GM23338 (cell line): ENCODE data around the gene ANKRD31. TPM values are rescaled to one million over a fixed set of nuclear protein-coding genes. Genes with fewer than 3 reads are reported as not detected.
"Not testable (repeated sequence)": the region's sequence is repeated elsewhere in the genome, so short reads cannot be mapped to it uniquely, and the experiment has no call there.

Experiments
- ATAC-seq: fragments of 200-7000 bp; cut with Tn5 transposase; 3 replicates; pipeline ENCODE4 v1.9.1; 2020
- DNase-seq: peaks from one replicate; pipeline ENCODE4 v3.0.0-alpha.2; 2015; ENCODE audit warnings: low spot score
- H2AFZ ChIP-seq: fragments of 200-600 bp; sonication (generic); 2 replicates; pipeline ENCODE4 v1.8.0; 2016; ENCODE audit warnings: antibody characterized with exemption, mild to moderate bottlenecking, moderate library complexity
- H3F3A ChIP-seq: fragments of 200-600 bp; sonication (generic); replicated peaks from 2 replicates; pipeline ENCODE4 v1.8.0; 2017; ENCODE audit warnings: antibody characterized with exemption, mixed run types, low read depth
- H3K27ac ChIP-seq: fragments of 200-600 bp; sonication (generic); 2 replicates; pipeline ENCODE4 v1.6.1; 2016; ENCODE audit warnings: low read depth
- H3K27me3 ChIP-seq: fragments of 200-600 bp; sonication (generic); 2 replicates; pipeline ENCODE4 v1.8.0; 2016; ENCODE audit warnings: mild to moderate bottlenecking, mixed run types, moderate library complexity; ENCODE audit not compliant: insufficient read depth
- H3K36me3 ChIP-seq: fragments of 200-600 bp; sonication (generic); 2 replicates; pipeline ENCODE4 v1.8.0; 2016; ENCODE audit warnings: mild to moderate bottlenecking; ENCODE audit not compliant: insufficient read depth
- H3K4me1 ChIP-seq: fragments of 200-600 bp; sonication (generic); 2 replicates; pipeline ENCODE4 v1.8.0; 2016; ENCODE audit warnings: mild to moderate bottlenecking, moderate library complexity; ENCODE audit not compliant: insufficient read depth
- H3K4me2 ChIP-seq: fragments of 200-600 bp; sonication (generic); 2 replicates; pipeline ENCODE4 v1.7.1; 2017; ENCODE audit warnings: mixed run types
- H3K4me3 ChIP-seq: fragments of 200-600 bp; sonication (generic); 2 replicates; pipeline ENCODE4 v1.6.1; 2016; ENCODE audit warnings: mixed run types
- H3K79me2 ChIP-seq: fragments of 200-600 bp; sonication (generic); replicated peaks from 2 replicates; pipeline ENCODE4 v1.8.0; 2017; ENCODE audit warnings: mild to moderate bottlenecking; ENCODE audit not compliant: insufficient read depth
- H3K9me2 ChIP-seq: fragments of 200-600 bp; sonication (generic); 2 replicates; pipeline ENCODE4 v1.8.0; 2017; ENCODE audit not compliant: insufficient read depth
- H4K20me1 ChIP-seq: fragments of 200-600 bp; sonication (generic); replicated peaks from 2 replicates; pipeline ENCODE4 v1.8.0; 2017; ENCODE audit warnings: mild to moderate bottlenecking; ENCODE audit not compliant: insufficient read depth
- H3K27ac Mint-ChIP-seq: 2 replicates; pipeline ENCODE4 v1.8.0; 2020; ENCODE audit warnings: inconsistent platforms, mild to moderate bottlenecking, moderate library complexity, mixed read lengths
- H3K27me3 Mint-ChIP-seq: 3 replicates; pipeline ENCODE4 v1.8.0; 2022; ENCODE audit warnings: low read depth, mild to moderate bottlenecking, moderate library complexity, mixed read lengths, inconsistent platforms; ENCODE audit not compliant: insufficient read depth, poor library complexity
- H3K36me3 Mint-ChIP-seq: 3 replicates; pipeline ENCODE4 v1.8.0; 2021; ENCODE audit warnings: low read depth, mild to moderate bottlenecking, inconsistent platforms, moderate library complexity, mixed read lengths
- H3K4me1 Mint-ChIP-seq: 3 replicates; pipeline ENCODE4 v1.8.0; 2020; ENCODE audit warnings: mild to moderate bottlenecking, inconsistent platforms, mixed read lengths
- H3K4me3 Mint-ChIP-seq: 3 replicates; pipeline ENCODE4 v1.8.0; 2021; ENCODE audit warnings: moderate library complexity, mild to moderate bottlenecking, inconsistent platforms, mixed read lengths
- H3K9me3 Mint-ChIP-seq: 3 replicates; pipeline ENCODE4 v1.8.0; 2020; ENCODE audit warnings: moderate library complexity, mild to moderate bottlenecking, inconsistent platforms, mixed read lengths
- EZH2phosphoT487 ChIP-seq: fragments of 200-600 bp; sonication (generic); IDR thresholded peaks from one replicate; pipeline ENCODE4 v1.8.1; 2018; ENCODE audit warnings: antibody characterized with exemption; ENCODE audit not compliant: unreplicated experiment
- JUNB ChIP-seq: IDR thresholded peaks from one replicate; pipeline ENCODE4 v1.6.1; 2016; ENCODE audit warnings: antibody characterized with exemption; ENCODE audit not compliant: unreplicated experiment
- POLR2AphosphoS5 ChIP-seq: IDR thresholded peaks from 2 replicates; pipeline ENCODE4 v1.6.1; 2016; ENCODE audit warnings: antibody characterized with exemption, low read depth
- STAT1 ChIP-seq: IDR thresholded peaks from one replicate; pipeline ENCODE4 v1.6.1; 2016; ENCODE audit warnings: antibody characterized with exemption; ENCODE audit not compliant: unreplicated experiment
- polyA plus RNA-seq: library from polyadenylated mRNA; unstranded; fragments of >200 nt; fragmentation: Nextera tagmentation; extraction: Ambion mirVana; gene quantifications from 2 replicates; pipeline ENCODE4 v1.2.1, GENCODE V29; 2016
- total RNA-seq: library from RNA; depleted of rRNA; stranded (reverse); fragments of >200 nt; shearing (Covaris generic); gene quantifications from 2 replicates; pipeline ENCODE4 v1.2.3, GENCODE V29; 2014
- TF ChIP-seq, protein P1 (sequence below), 2 experiments: fragments of 200-600 bp in 1 of 2; sonication (generic) in 1 of 2; conservative IDR thresholded peaks; 2 replicates each; pipeline versions ENCODE4 v1.5.1 to v1.6.1; 2016 to 2017; ENCODE audit warnings: antibody characterized with exemption in 2 of 2, low read depth in 2 of 2, mild to moderate bottlenecking in 2 of 2, moderate library complexity in 1 of 2
- TF ChIP-seq, protein P2 (sequence below): IDR thresholded peaks from 2 replicates; pipeline ENCODE4 v1.6.1; 2016; ENCODE audit warnings: antibody characterized with exemption
- TF ChIP-seq, protein P3 (sequence below): IDR thresholded peaks from one replicate; pipeline ENCODE4 v1.6.1; 2018; ENCODE audit warnings: antibody characterized with exemption; ENCODE audit not compliant: unreplicated experiment

The ANKRD31 gene
- total and polyA plus RNA-seq, 2 experiments from 2014 or later: 0.18 to 0.59 TPM

DNA sequence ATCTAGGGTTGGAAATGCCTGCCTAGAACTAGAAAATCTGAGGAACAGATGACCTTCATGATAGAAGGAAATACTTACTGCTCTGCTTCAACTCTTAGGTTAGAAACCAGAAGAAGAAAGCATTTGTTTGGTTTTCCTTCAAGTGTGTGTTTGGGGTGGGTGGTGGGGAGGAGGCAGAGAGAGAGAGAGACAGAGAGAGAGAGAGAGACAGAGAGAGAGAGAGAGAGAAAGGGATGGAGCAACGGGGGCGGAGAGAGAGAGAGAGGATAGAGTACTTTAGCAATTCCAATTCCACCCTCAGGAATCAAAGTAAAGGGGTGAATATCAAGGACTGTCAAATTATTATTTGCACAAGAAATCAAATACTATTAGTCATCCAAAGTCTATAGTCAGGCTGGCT, 155.2 kb downstream of the ANKRD31 start:
- H3K36me3 Mint-ChIP-seq: no peaks in the 10 kb centered on the region
- Histone ChIP-seq H3K4me2 (no peak overlapping the region), H3K9me2 (no peaks in the 10 kb centered on the region; the same call in 1 of the 2 replicates), H3F3A (no peaks in the 10 kb centered on the region), H2AFZ (no peak overlapping the region), H3K27ac (no peak overlapping the region), H3K27me3 (no peaks in the 10 kb centered on the region), H3K4me3 (no peak overlapping the region), H4K20me1 (no peaks in the 10 kb centered on the region), H3K36me3 (no peaks in the 10 kb centered on the region), H3K79me2 (no peaks in the 10 kb centered on the region), H3K4me1 (no peaks in the 10 kb centered on the region)
- H3K27me3 Mint-ChIP-seq: no peaks in the 10 kb centered on the region
- no peak for TF ChIP-seq STAT1
- H3K9me3 Mint-ChIP-seq: no peaks in the 10 kb centered on the region
- no peak for ATAC-seq
- H3K27ac Mint-ChIP-seq: no peak overlapping the region
- H3K4me1 Mint-ChIP-seq: no peaks in the 10 kb centered on the region
- no peak for DNase-seq
- no peak overlapping the region for H3K4me3 Mint-ChIP-seq

DNA sequence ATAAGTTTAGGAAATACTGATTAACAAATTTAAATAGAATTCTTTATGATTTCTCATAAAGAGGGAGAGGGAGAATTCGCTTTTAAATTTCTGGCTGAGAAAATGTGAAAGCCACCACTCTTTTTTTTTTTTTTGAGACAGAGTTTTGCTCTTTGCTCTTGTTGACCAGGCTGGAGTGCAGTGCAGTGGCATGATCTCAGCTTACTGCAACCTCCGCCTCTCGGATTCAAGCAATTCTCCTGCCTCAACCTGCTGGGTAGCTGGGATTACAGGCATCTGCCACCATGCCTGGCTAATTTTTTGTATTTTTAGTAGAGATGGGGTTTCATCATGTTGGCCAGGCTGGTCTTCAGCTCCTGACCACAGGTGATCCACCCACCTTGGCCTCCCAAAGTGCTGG, 157.3 kb downstream of the ANKRD31 start:
- not testable (repeated sequence) for H3K9me3 Mint-ChIP-seq, H4K20me1 ChIP-seq, H3F3A ChIP-seq, DNase-seq, H3K4me1 Mint-ChIP-seq, H3K27me3 ChIP-seq, H3K36me3 Mint-ChIP-seq, H3K4me2 ChIP-seq, H3K27ac Mint-ChIP-seq, H3K79me2 ChIP-seq, H3K4me1 ChIP-seq, H3K27ac ChIP-seq, H3K36me3 ChIP-seq, H3K9me2 ChIP-seq, H3K4me3 Mint-ChIP-seq, H2AFZ ChIP-seq, ATAC-seq, H3K4me3 ChIP-seq, H3K27me3 Mint-ChIP-seq

DNA sequence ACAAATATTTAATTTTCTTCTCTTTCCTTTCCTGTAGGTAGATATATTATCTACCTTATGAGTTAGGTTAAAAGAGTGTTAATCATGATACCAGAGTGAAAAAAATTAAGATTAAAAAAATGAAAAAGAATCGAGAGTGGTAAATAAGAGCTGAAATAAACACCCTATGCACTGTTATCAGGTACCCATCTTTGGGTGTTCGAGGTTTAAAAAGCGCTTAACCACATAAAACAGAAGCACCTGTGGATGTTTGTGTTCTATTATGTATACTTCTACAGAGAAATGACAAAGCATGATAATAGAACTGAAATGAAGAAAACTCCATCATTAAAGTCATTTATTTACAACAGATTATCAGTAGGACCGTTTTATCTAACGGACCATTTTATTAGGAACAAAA, 158.7 kb downstream of the ANKRD31 start:
- H3K79me2 ChIP-seq: no peaks in the 10 kb centered on the region
- no peaks in the 10 kb centered on the region for H4K20me1 ChIP-seq
- ATAC-seq (no peak), DNase-seq (no peak)
- Mint-ChIP-seq H3K27ac (no peak overlapping the region), H3K36me3 (no peaks in the 10 kb centered on the region), H3K9me3 (no peaks in the 10 kb centered on the region), H3K4me3 (no peak overlapping the region), H3K4me1 (no peaks in the 10 kb centered on the region), H3K27me3 (no peaks in the 10 kb centered on the region)
- H2AFZ ChIP-seq: no peak overlapping the region
- no peaks in the 10 kb centered on the region; the same call in 1 of the 2 replicates for H3K9me2 ChIP-seq
- no peaks in the 10 kb centered on the region for H3F3A ChIP-seq
- H3K4me2 ChIP-seq: no peak overlapping the region
- no peak overlapping the region for H3K27ac ChIP-seq
- no peaks in the 10 kb centered on the region for H3K27me3 ChIP-seq
- H3K4me3 ChIP-seq: no peak overlapping the region
- H3K36me3 ChIP-seq: no peaks in the 10 kb centered on the region
- no peaks in the 10 kb centered on the region for H3K4me1 ChIP-seq
- TF ChIP-seq, protein P1, sequence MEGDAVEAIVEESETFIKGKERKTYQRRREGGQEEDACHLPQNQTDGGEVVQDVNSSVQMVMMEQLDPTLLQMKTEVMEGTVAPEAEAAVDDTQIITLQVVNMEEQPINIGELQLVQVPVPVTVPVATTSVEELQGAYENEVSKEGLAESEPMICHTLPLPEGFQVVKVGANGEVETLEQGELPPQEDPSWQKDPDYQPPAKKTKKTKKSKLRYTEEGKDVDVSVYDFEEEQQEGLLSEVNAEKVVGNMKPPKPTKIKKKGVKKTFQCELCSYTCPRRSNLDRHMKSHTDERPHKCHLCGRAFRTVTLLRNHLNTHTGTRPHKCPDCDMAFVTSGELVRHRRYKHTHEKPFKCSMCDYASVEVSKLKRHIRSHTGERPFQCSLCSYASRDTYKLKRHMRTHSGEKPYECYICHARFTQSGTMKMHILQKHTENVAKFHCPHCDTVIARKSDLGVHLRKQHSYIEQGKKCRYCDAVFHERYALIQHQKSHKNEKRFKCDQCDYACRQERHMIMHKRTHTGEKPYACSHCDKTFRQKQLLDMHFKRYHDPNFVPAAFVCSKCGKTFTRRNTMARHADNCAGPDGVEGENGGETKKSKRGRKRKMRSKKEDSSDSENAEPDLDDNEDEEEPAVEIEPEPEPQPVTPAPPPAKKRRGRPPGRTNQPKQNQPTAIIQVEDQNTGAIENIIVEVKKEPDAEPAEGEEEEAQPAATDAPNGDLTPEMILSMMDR (conservative IDR thresholded peaks at IDR 0.05; ENCODE audit: low read depth in 2 of 2): no peak
- TF ChIP-seq, protein P2, sequence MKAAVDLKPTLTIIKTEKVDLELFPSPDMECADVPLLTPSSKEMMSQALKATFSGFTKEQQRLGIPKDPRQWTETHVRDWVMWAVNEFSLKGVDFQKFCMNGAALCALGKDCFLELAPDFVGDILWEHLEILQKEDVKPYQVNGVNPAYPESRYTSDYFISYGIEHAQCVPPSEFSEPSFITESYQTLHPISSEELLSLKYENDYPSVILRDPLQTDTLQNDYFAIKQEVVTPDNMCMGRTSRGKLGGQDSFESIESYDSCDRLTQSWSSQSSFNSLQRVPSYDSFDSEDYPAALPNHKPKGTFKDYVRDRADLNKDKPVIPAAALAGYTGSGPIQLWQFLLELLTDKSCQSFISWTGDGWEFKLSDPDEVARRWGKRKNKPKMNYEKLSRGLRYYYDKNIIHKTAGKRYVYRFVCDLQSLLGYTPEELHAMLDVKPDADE: no peak
- TF ChIP-seq, protein P3, sequence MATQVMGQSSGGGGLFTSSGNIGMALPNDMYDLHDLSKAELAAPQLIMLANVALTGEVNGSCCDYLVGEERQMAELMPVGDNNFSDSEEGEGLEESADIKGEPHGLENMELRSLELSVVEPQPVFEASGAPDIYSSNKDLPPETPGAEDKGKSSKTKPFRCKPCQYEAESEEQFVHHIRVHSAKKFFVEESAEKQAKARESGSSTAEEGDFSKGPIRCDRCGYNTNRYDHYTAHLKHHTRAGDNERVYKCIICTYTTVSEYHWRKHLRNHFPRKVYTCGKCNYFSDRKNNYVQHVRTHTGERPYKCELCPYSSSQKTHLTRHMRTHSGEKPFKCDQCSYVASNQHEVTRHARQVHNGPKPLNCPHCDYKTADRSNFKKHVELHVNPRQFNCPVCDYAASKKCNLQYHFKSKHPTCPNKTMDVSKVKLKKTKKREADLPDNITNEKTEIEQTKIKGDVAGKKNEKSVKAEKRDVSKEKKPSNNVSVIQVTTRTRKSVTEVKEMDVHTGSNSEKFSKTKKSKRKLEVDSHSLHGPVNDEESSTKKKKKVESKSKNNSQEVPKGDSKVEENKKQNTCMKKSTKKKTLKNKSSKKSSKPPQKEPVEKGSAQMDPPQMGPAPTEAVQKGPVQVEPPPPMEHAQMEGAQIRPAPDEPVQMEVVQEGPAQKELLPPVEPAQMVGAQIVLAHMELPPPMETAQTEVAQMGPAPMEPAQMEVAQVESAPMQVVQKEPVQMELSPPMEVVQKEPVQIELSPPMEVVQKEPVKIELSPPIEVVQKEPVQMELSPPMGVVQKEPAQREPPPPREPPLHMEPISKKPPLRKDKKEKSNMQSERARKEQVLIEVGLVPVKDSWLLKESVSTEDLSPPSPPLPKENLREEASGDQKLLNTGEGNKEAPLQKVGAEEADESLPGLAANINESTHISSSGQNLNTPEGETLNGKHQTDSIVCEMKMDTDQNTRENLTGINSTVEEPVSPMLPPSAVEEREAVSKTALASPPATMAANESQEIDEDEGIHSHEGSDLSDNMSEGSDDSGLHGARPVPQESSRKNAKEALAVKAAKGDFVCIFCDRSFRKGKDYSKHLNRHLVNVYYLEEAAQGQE: no peak
- TF ChIP-seq STAT1: no peak
- TF ChIP-seq POLR2AphosphoS5: no peak
- no peak for TF ChIP-seq EZH2phosphoT487
- no peak for TF ChIP-seq JUNB
